ENCODE results near the gene RBM12. TPM values are rescaled to one million over a fixed set of nuclear protein-coding genes. Genes with fewer than 3 reads are reported as not detected.
"Not testable (repeated sequence)": the region's sequence is repeated elsewhere in the genome, so short reads cannot be mapped to it uniquely, and the experiment has no call there.

Gene RBM12
- 129 and 139 TPM in 2 replicates for total RNA-seq

GRCh38 chr20:35664466-35665206 lies at the start of gene RBM12, which contains the start of gene CPNE1:
Gene RBM12, minus strand, starts transcription at chr20:35664900. Its CDS starts 9,578 bp downstream, at chr20:35655322.
Gene CPNE1, minus strand, starts transcription at chr20:35664900. Its CDS starts 31,977 bp downstream, at chr20:35632923.
- H3K4me3 Mint-ChIP-seq = peak within 1 kb of the TSS; percentile 94
- intact Hi-C loops (cut with micrococcal nuclease) = loop anchor here (1.0 to 5.0 kb wide), 7 partner anchors 35 to 290 kb away; partner anchors contain the start of genes NFS1, PHF20, RBM39 and ROMO1
- POLR2A ChIA-PET = interaction anchor here (0.6 to 4.7 kb wide), 27 partner anchors 9 to 1932 kb away, joined by 3 to 95 read pairs (median 5); partner anchors contain the start of genes CEP250, ERGIC3, MMP24OS and NFS1
- peaks cover 35% of the 10 kb centered on the region for H3K36me3 Mint-ChIP-seq (ENCODE audit: low read depth)
- peak; percentile 77 for ATAC-seq (ENCODE audit: low read depth)
- H3K27ac Mint-ChIP-seq = peak within 1 kb of the TSS; percentile 99
- no peaks in the 10 kb centered on the region for H3K27me3 Mint-ChIP-seq
- no peaks in the 10 kb centered on the region for H3K9me3 Mint-ChIP-seq
- peaks cover 49% of the 10 kb centered on the region for H3K4me1 Mint-ChIP-seq
- peak; percentile 94 for DNase-seq
- no peak for TF ChIP-seq CTCF (IDR thresholded peaks at IDR 0.05)
- CTCF ChIA-PET = interaction anchor here (1.2 to 1.4 kb wide), 2 partner anchors 46 to 61 kb away, joined by 3 to 7 read pairs; no protein-coding TSS in a partner anchor

GRCh38 chr20:35714127-35714526 lies 49.4 kb upstream of the RBM12 start:
- Mint-ChIP-seq H3K9me3 (no peaks in the 10 kb centered on the region), H3K36me3 (ENCODE audit: low read depth) (peaks cover 85% of the 10 kb centered on the region), H3K27ac (no peak overlapping the region), H3K4me3 (no peak overlapping the region), H3K4me1 (peaks cover 32% of the 10 kb centered on the region), H3K27me3 (no peaks in the 10 kb centered on the region)
- DNase-seq (no peak), ATAC-seq (ENCODE audit: low read depth) (no peak)
- POLR2A ChIA-PET = interaction anchor here (0.6 to 2.5 kb wide), 4 partner anchors 14 to 225 kb away, joined by 3 to 22 read pairs (median 4); partner anchors contain the start of gene RBM39
- TF ChIP-seq CTCF (IDR thresholded peaks at IDR 0.05) = no peak
- intact Hi-C loops (cut with micrococcal nuclease) = loop anchor here (2.0 kb wide), 2 partner anchors 15 kb away; partner anchors contain the start of genes NFS1 and ROMO1
- CTCF ChIA-PET = no interaction called here

GRCh38 chr20:35713120-35713519 lies 48.4 kb upstream of the RBM12 start:
- H3K9me3 Mint-ChIP-seq; DNase-seq; ATAC-seq (ENCODE audit: low read depth); H3K4me3 Mint-ChIP-seq; intact Hi-C loops (cut with micrococcal nuclease); H3K27ac Mint-ChIP-seq; H3K27me3 Mint-ChIP-seq: not testable (repeated sequence)
- peaks cover 87% of the 10 kb centered on the region for H3K36me3 Mint-ChIP-seq (ENCODE audit: low read depth)
- ChIA-PET POLR2A (interaction anchor here (2.5 kb wide), 1 partner anchor 29 kb away, joined by 22 read pairs; the partner anchor contains the start of gene RBM39), CTCF (interaction anchor here (1.0 kb wide), 1 partner anchor 112 kb away, joined by 3 read pairs; no protein-coding TSS in a partner anchor)
- H3K4me1 Mint-ChIP-seq = peaks cover 33% of the 10 kb centered on the region

GRCh38 chr20:35711588-35712209 lies 47.0 kb upstream of the RBM12 start:
- Mint-ChIP-seq H3K4me1 (peaks cover 33% of the 10 kb centered on the region), H3K36me3 (ENCODE audit: low read depth) (peaks cover 83% of the 10 kb centered on the region), H3K4me3 (no peak overlapping the region), H3K27ac (no peak overlapping the region), H3K9me3 (no peaks in the 10 kb centered on the region), H3K27me3 (no peaks in the 10 kb centered on the region)
- DNase-seq (no peak), ATAC-seq (ENCODE audit: low read depth) (no peak)
- CTCF ChIA-PET = no interaction called here
- intact Hi-C loops (cut with micrococcal nuclease) = no loop called here
- TF ChIP-seq CTCF (IDR thresholded peaks at IDR 0.05) = no peak
- POLR2A ChIA-PET = interaction anchor here (0.6 to 1.5 kb wide), 5 partner anchors 15 to 30 kb away, joined by 3 to 20 read pairs (median 6); partner anchors contain the start of gene RBM39

GRCh38 chr20:35710884-35711587 lies 46.3 kb upstream of the RBM12 start:
- ATAC-seq (ENCODE audit: low read depth) (no peak), DNase-seq (no peak)
- Mint-ChIP-seq H3K27ac (no peak overlapping the region), H3K36me3 (ENCODE audit: low read depth) (peaks cover 80% of the 10 kb centered on the region), H3K4me3 (no peak overlapping the region), H3K9me3 (no peaks in the 10 kb centered on the region), H3K4me1 (peaks cover 33% of the 10 kb centered on the region), H3K27me3 (no peaks in the 10 kb centered on the region)
- intact Hi-C loops (cut with micrococcal nuclease) = no loop called here
- POLR2A ChIA-PET = interaction anchor here (0.6 to 1.5 kb wide), 4 partner anchors 12 to 24 kb away, joined by 3 to 6 read pairs (median 5); partner anchors contain the start of genes NFS1 and ROMO1
- no peak for TF ChIP-seq CTCF (IDR thresholded peaks at IDR 0.05)
- CTCF ChIA-PET = no interaction called here

Data from activated B cell treated with CpG ODN at 0.5 μM for 24 hours (primary cell).